Ishikawa (cell line): ENCODE results near the gene USP38.

Source experiments
- CREB1 ChIP-seq: IDR thresholded peaks from 2 replicates; pipeline ENCODE4 v1.6.1; 2012; ENCODE audit warnings: low read depth
- EP300 ChIP-seq: IDR thresholded peaks from 2 replicates; pipeline ENCODE4 v1.6.1; 2012; ENCODE audit warnings: borderline replicate concordance
- YY1 ChIP-seq: IDR thresholded peaks from 2 replicates; pipeline ENCODE4 v1.6.1; 2012; ENCODE audit warnings: low read depth
- ZBTB7A ChIP-seq: IDR thresholded peaks from 2 replicates; pipeline ENCODE4 v1.6.1; 2012; ENCODE audit warnings: low read depth
- TF ChIP-seq, protein P1 (sequence below): IDR thresholded peaks from 2 replicates; pipeline ENCODE4 v1.6.1; 2012; ENCODE audit warnings: low read depth, mild to moderate bottlenecking
- TF ChIP-seq, protein P2 (sequence below): IDR thresholded peaks from 2 replicates; pipeline ENCODE4 v1.6.1; 2012
- TF ChIP-seq, protein P3 (sequence below): IDR thresholded peaks from 2 replicates; pipeline ENCODE4 v1.6.1; 2012

DNA sequence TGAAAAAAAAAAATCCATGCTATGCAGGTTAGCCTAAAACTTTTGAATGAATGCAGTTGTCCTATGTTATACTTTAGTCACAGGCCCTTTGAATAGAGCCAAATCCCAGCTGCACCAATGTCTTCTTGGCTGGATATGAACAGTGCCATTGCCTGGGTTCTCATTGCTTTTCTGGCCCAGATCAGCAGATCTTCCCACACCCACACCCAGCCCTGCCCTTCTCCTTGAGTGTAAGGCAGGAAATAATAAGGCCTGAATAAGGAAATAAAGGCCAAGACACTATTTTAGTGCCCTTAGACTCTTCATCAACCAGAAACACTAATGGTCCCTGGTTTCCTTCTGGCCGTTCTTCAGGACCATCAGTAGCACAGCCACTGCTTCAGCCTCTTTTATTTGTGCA lies 66.6 kb downstream of the USP38 start:
- TF ChIP-seq, protein P1, sequence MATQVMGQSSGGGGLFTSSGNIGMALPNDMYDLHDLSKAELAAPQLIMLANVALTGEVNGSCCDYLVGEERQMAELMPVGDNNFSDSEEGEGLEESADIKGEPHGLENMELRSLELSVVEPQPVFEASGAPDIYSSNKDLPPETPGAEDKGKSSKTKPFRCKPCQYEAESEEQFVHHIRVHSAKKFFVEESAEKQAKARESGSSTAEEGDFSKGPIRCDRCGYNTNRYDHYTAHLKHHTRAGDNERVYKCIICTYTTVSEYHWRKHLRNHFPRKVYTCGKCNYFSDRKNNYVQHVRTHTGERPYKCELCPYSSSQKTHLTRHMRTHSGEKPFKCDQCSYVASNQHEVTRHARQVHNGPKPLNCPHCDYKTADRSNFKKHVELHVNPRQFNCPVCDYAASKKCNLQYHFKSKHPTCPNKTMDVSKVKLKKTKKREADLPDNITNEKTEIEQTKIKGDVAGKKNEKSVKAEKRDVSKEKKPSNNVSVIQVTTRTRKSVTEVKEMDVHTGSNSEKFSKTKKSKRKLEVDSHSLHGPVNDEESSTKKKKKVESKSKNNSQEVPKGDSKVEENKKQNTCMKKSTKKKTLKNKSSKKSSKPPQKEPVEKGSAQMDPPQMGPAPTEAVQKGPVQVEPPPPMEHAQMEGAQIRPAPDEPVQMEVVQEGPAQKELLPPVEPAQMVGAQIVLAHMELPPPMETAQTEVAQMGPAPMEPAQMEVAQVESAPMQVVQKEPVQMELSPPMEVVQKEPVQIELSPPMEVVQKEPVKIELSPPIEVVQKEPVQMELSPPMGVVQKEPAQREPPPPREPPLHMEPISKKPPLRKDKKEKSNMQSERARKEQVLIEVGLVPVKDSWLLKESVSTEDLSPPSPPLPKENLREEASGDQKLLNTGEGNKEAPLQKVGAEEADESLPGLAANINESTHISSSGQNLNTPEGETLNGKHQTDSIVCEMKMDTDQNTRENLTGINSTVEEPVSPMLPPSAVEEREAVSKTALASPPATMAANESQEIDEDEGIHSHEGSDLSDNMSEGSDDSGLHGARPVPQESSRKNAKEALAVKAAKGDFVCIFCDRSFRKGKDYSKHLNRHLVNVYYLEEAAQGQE, result no peak
- TF ChIP-seq YY1, result no peak
- TF ChIP-seq, protein P2, sequence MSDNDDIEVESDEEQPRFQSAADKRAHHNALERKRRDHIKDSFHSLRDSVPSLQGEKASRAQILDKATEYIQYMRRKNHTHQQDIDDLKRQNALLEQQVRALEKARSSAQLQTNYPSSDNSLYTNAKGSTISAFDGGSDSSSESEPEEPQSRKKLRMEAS, result no peak
- no peak for TF ChIP-seq ZBTB7A
- TF ChIP-seq EP300, result no peak
- TF ChIP-seq CREB1, result no peak
- TF ChIP-seq, protein P3, sequence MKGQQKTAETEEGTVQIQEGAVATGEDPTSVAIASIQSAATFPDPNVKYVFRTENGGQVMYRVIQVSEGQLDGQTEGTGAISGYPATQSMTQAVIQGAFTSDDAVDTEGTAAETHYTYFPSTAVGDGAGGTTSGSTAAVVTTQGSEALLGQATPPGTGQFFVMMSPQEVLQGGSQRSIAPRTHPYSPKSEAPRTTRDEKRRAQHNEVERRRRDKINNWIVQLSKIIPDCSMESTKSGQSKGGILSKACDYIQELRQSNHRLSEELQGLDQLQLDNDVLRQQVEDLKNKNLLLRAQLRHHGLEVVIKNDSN, result no peak
